SK-N-SH (cell line): ENCODE measurements around the gene PTPRC. TPM values are rescaled to one million over a fixed set of nuclear protein-coding genes. Genes with fewer than 3 reads are reported as not detected.

Source experiments
- CTCF ChIA-PET: fragments of 300-600, 350-600 bp; formaldehyde crosslinking; extraction: SDS; loops from one replicate; lab custom pipeline; 2021; lab: Yijun Ruan, JAX
- POLR2A ChIA-PET: fragments of 350-600 bp; sonication (Branson Sonifier 250); formaldehyde crosslinking; extraction: SDS; loops from one replicate; lab custom pipeline; 2020; ENCODE audit warnings: antibody characterized with exemption, inconsistent platforms; lab: Yijun Ruan, JAX
- DNase-seq: peaks from one replicate; pipeline ENCODE4 v3.0.0; 2012
- H2AFZ ChIP-seq: fragments of 200-600 bp; sonication (generic); 2 replicates; pipeline ENCODE4 v1.8.1; 2016; ENCODE audit warnings: antibody characterized with exemption, mild to moderate bottlenecking, low read depth
- H3F3A ChIP-seq: fragments of 200-600 bp; sonication (generic); replicated peaks from 2 replicates; pipeline ENCODE3; 2016; ENCODE audit warnings: antibody characterized with exemption, mild to moderate bottlenecking; ENCODE audit not compliant: insufficient read depth
- H3K27ac ChIP-seq, 2 experiments: fragments of 200-500 bp in 1 of 2; fragments of 200-600 bp in 1 of 2; sonication (Bioruptor generic) in 1 of 2; sonication (generic), shearing (Covaris generic) in 1 of 2; 2 replicates each; pipeline versions ENCODE4 v1.5.1 to v1.6.1; 2014 to 2016; ENCODE audit warnings: low read depth in 2 of 2, inconsistent platforms in 1 of 2, low read length in 1 of 2, mild to moderate bottlenecking in 1 of 2, mixed read lengths in 1 of 2
- H3K27me3 ChIP-seq: fragments of 200-600 bp; sonication (generic), shearing (Covaris generic); 2 replicates; pipeline ENCODE4 v1.6.1; 2016; ENCODE audit warnings: mixed run types; ENCODE audit not compliant: insufficient read depth
- H3K36me3 ChIP-seq, 2 experiments: fragments of 200-500 bp in 1 of 2; fragments of 200-600 bp in 1 of 2; sonication (Bioruptor generic) in 1 of 2; sonication (generic) in 1 of 2; replicated peaks in 1 of 2; 2 replicates each; pipeline versions ENCODE3 to v1.5.1; 2014 to 2016; ENCODE audit warnings: low read length in 1 of 2, mild to moderate bottlenecking in 1 of 2; ENCODE audit not compliant: insufficient read depth in 2 of 2, control insufficient read depth in 1 of 2
- H3K4me1 ChIP-seq, 2 experiments: fragments of 200-500 bp in 1 of 2; fragments of 200-600 bp in 1 of 2; sonication (Bioruptor generic) in 1 of 2; sonication (generic), shearing (Covaris generic) in 1 of 2; 2 replicates each; pipeline versions ENCODE4 v1.5.1 to v1.6.1; 2014 to 2016; ENCODE audit warnings: low read depth in 1 of 2, low read length in 1 of 2, mixed run types in 1 of 2; ENCODE audit not compliant: insufficient read depth in 2 of 2, control insufficient read depth in 1 of 2
- H3K4me2 ChIP-seq: fragments of 200-600 bp; sonication (generic), shearing (Covaris generic); 2 replicates; pipeline ENCODE4 v1.6.1; 2017; ENCODE audit warnings: mixed run types
- H3K4me3 ChIP-seq, 2 experiments: fragments of 200-500 bp in 1 of 2; fragments of 200-600 bp in 1 of 2; sonication (Bioruptor generic) in 1 of 2; sonication (generic), shearing (Covaris generic) in 1 of 2; 2 replicates each; pipeline versions ENCODE4 v1.5.1 to v1.8.1; 2014 to 2016; ENCODE audit warnings: low read depth in 2 of 2, inconsistent platforms in 1 of 2, low read length in 1 of 2, mild to moderate bottlenecking in 1 of 2, mixed read lengths in 1 of 2, moderate library complexity in 1 of 2
- H3K79me2 ChIP-seq: fragments of 200-600 bp; sonication (generic); 2 replicates; pipeline ENCODE4 v1.8.1; 2017; ENCODE audit warnings: mild to moderate bottlenecking; ENCODE audit not compliant: insufficient read depth
- H3K9ac ChIP-seq: fragments of 200-600 bp; sonication (generic); 2 replicates; pipeline ENCODE4 v1.6.1; 2017; ENCODE audit warnings: mixed run types
- H3K9me2 ChIP-seq: fragments of 200-600 bp; sonication (generic); 2 replicates; pipeline ENCODE4 v1.6.1; 2017; ENCODE audit warnings: mixed run types
- H3K9me3 ChIP-seq: fragments of 200-600 bp; sonication (generic); 2 replicates; pipeline ENCODE4 v1.6.1; 2017; ENCODE audit warnings: mixed run types, mild to moderate bottlenecking, moderate library complexity
- H4K20me1 ChIP-seq: fragments of 200-600 bp; sonication (generic); 2 replicates; pipeline ENCODE4 v1.6.1; 2017; ENCODE audit warnings: mild to moderate bottlenecking, mixed run types; ENCODE audit not compliant: insufficient read depth
- EZH2phosphoT487 ChIP-seq: fragments of 200-600 bp; sonication (generic); IDR thresholded peaks from 2 replicates; pipeline ENCODE4 v1.6.1; 2017; ENCODE audit warnings: low read depth, mixed run types, mild to moderate bottlenecking, antibody characterized with exemption, moderate library complexity, borderline replicate concordance
- FOSL2 ChIP-seq: IDR thresholded peaks from 2 replicates; pipeline ENCODE4 v1.4.0; 2012; ENCODE audit warnings: low read depth, mild to moderate bottlenecking, moderate library complexity, borderline replicate concordance
- MEF2A ChIP-seq: IDR thresholded peaks from 2 replicates; pipeline ENCODE4 v1.4.0; 2012; ENCODE audit warnings: low read depth, borderline replicate concordance
- NRF1 ChIP-seq: IDR thresholded peaks from 2 replicates; pipeline ENCODE4 v1.6.1; 2012; ENCODE audit warnings: low read depth, mild to moderate bottlenecking, low read length
- POLR2AphosphoS5 ChIP-seq: IDR thresholded peaks from 2 replicates; pipeline ENCODE4 v1.6.1; 2012; ENCODE audit warnings: low read depth, low read length
- RAD21 ChIP-seq: IDR thresholded peaks from 2 replicates; pipeline ENCODE4 v1.6.1; 2012; ENCODE audit warnings: mild to moderate bottlenecking, low read length
- REST ChIP-seq: IDR thresholded peaks from 2 replicates; pipeline ENCODE4 v1.6.1; 2012; ENCODE audit warnings: mild to moderate bottlenecking, low read depth, low read length, moderate library complexity
- TAF1 ChIP-seq: IDR thresholded peaks from 2 replicates; pipeline ENCODE4 v1.6.1; 2012; ENCODE audit warnings: low read depth, mild to moderate bottlenecking, low read length, moderate library complexity, borderline replicate concordance
- TCF12 ChIP-seq: IDR thresholded peaks from 2 replicates; pipeline ENCODE4 v1.4.0; 2012
- TEAD4 ChIP-seq: IDR thresholded peaks from 2 replicates; pipeline ENCODE4 v1.4.0; 2012; ENCODE audit warnings: mild to moderate bottlenecking, borderline replicate concordance; ENCODE audit not compliant: insufficient read depth
- YY1 ChIP-seq: IDR thresholded peaks from 2 replicates; pipeline ENCODE4 v1.4.0; 2012; ENCODE audit warnings: low read depth, mild to moderate bottlenecking
- ZBTB33 ChIP-seq: IDR thresholded peaks from 2 replicates; pipeline ENCODE4 v1.4.0; 2012; ENCODE audit warnings: low read depth, borderline replicate concordance
- WGBS: methylation state at CpG from one replicate; pipeline ENCODE4 v1.1.6; 2017; ENCODE audit warnings: low lambda C conversion rate; 5-methylcytosine and 5-hydroxymethylcytosine counted together
- polyA plus RNA-seq, 3 experiments: library from polyadenylated mRNA; depleted of rRNA; stranded (reverse); fragments of >200 nt; gene quantifications; 2 replicates each; pipeline ENCODE4 v1.2.3, GENCODE V29; 2012
- TF ChIP-seq, protein P1 (sequence below): IDR thresholded peaks from 2 replicates; pipeline ENCODE4; 2012

PTPRC gene
- polyA plus RNA-seq, 1 of the 3 experiments (the other 2 are of a cell fraction): 0.03 TPM

DNA sequence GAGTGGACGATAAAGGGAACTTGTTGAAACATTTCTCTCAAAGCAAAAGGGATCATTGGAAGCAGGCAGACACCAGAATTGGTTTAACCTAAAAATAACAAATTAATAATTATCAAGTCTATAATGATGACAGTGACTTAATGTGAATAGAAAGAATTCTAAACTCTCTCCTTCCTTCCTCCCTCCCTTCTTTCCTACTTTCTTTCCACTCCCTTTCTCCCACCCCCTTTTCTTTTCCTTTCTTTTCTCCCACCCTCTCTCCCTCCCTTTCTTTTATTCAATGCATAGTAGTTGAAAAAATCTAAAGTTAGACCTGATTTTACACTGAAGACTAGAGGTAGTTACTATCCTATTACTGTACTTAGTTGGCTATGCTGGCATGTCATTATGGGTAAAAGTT lies 55.7 kb downstream of the PTPRC start (continued):
- no peak for TF ChIP-seq REST
- TF ChIP-seq TCF12: no peak
- no peak for TF ChIP-seq TEAD4
- no peak for TF ChIP-seq ZBTB33
- TF ChIP-seq FOSL2: no peak
- no peak for TF ChIP-seq POLR2AphosphoS5

DNA sequence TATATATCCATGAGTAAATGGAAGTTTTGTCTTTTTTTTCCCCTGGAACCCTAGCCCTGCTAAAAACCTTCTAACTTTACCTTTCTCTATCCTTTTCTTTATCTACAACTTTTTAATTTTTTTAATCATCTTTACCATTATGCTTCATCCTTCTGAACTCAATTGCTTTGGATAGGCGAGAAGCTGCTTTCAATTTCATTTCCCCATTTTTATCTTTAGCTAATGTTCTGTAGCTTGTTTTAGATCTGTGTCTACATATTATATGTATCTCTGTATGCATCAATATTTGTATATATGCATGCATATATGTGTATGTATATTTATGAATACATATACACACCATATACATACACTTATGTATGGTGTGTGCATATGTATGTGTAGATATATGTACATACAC lies 57.4 kb downstream of the PTPRC start:
- no peaks in the 10 kb centered on the region for H4K20me1 ChIP-seq
- WGBS: 94% methylated on average over 1 of the region's 1 CpG
- H3K9ac ChIP-seq: no peak overlapping the region
- H3K9me3 ChIP-seq: no peaks in the 10 kb centered on the region
- H3F3A ChIP-seq: no peaks in the 10 kb centered on the region
- no peak overlapping the region for H2AFZ ChIP-seq
- DNase-seq: no peak
- no peaks in the 10 kb centered on the region for H3K79me2 ChIP-seq
- H3K27me3 ChIP-seq: no peaks in the 10 kb centered on the region
- ChIA-PET POLR2A (no interaction called here), CTCF (interaction anchor here (0.7 to 1.0 kb wide), 2 partner anchors 10 to 1149 kb away, joined by 3 to 7 read pairs; no protein-coding TSS in a partner anchor)
- no peaks in the 10 kb centered on the region for H3K36me3 ChIP-seq
- no peaks in the 10 kb centered on the region for H3K9me2 ChIP-seq
- TF ChIP-seq, protein P1, sequence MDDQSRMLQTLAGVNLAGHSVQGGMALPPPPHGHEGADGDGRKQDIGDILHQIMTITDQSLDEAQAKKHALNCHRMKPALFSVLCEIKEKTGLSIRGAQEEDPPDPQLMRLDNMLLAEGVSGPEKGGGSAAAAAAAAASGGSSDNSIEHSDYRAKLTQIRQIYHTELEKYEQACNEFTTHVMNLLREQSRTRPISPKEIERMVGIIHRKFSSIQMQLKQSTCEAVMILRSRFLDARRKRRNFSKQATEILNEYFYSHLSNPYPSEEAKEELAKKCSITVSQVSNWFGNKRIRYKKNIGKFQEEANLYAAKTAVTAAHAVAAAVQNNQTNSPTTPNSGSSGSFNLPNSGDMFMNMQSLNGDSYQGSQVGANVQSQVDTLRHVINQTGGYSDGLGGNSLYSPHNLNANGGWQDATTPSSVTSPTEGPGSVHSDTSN: no peak
- TF ChIP-seq EZH2phosphoT487: no peak
- TF ChIP-seq RAD21: no peak
- no peak for TF ChIP-seq MEF2A
- no peak for TF ChIP-seq TEAD4
- no peak for TF ChIP-seq YY1
- no peak for TF ChIP-seq NRF1
- TF ChIP-seq TAF1: no peak
- H3K4me2 ChIP-seq: no peak overlapping the region
- H3K4me1 ChIP-seq: no peaks in the 10 kb centered on the region; a peak in 1 of 4 replicates
- H3K4me3 ChIP-seq: no peak overlapping the region
- H3K27ac ChIP-seq: no peak overlapping the region
